Frontal cortex (tissue), 4 donors: Measurements from ENCODE around the gene ANKRD13C. TPM values are rescaled to one million over a fixed set of nuclear protein-coding genes. Genes with fewer than 3 reads are reported as not detected.

Source experiments
- DNase-seq, 2 donors: peaks; one replicate each; pipeline ENCODE4 v3.0.0; 2012; ENCODE audit warnings: low spot score in 2 of 2
- FAIRE-seq: peaks from 2 replicates; lab custom pipeline; 2012; peaks lifted over from hg19 to GRCh38; lab: Jason Lieb, UNC
- total RNA-seq: library from RNA; depleted of rRNA; stranded (reverse); fragments of >200 nt; gene quantifications from one replicate; pipeline ENCODE4 v1.2.3, GENCODE V29; 2014
- donor health status: control.
- donor health status: control.
- donor health status: control.

Gene ANKRD13C
- total RNA-seq, 1 donor from 2014 or later, result 122 TPM

- no peak for FAIRE-seq
- no peak for DNase-seq
Observed at GRCh38 chr1:70314706-70315304, 39.7 kb downstream of the ANKRD13C start.

- no peak for FAIRE-seq
Observed at GRCh38 chr1:70311369-70311768, 43.2 kb downstream of the ANKRD13C start.

GRCh38 chr1:70299472-70299871, 55.0 kb downstream of the ANKRD13C start:
- FAIRE-seq, result no peak
- DNase-seq, result no peak

More at GRCh38 chr1:70311369-70311768, 43.2 kb downstream of the ANKRD13C start:
- no peak for DNase-seq

- no peak for FAIRE-seq
Observed at GRCh38 chr1:70295749-70296148, 58.8 kb downstream of the ANKRD13C start.

GRCh38 chr1:70293186-70293843, 61.2 kb downstream of the ANKRD13C start:
- no peak for FAIRE-seq

More at GRCh38 chr1:70295749-70296148, 58.8 kb downstream of the ANKRD13C start:
- DNase-seq, result no peak

GRCh38 chr1:70290218-70290617, 64.3 kb downstream of the ANKRD13C start:
- FAIRE-seq (no peak), DNase-seq (no peak)

More at GRCh38 chr1:70293186-70293843, 61.2 kb downstream of the ANKRD13C start:
- no peak for DNase-seq

- FAIRE-seq, result no peak
Observed at GRCh38 chr1:70288166-70288565, 66.4 kb downstream of the ANKRD13C start.

GRCh38 chr1:70286453-70286852, 68.1 kb downstream of the ANKRD13C start:
- FAIRE-seq, result no peak
- no peak for DNase-seq

More at GRCh38 chr1:70288166-70288565, 66.4 kb downstream of the ANKRD13C start:
- DNase-seq, result no peak

- no peak for DNase-seq
- FAIRE-seq, result no peak
Observed at GRCh38 chr1:70284366-70284765, 70.2 kb downstream of the ANKRD13C start.

GRCh38 chr1:70278710-70279109, 75.8 kb downstream of the ANKRD13C start:
- no peak for FAIRE-seq
- no peak for DNase-seq

GRCh38 chr1:70277875-70278274, 76.6 kb downstream of the ANKRD13C start:
- DNase-seq (no peak), FAIRE-seq (no peak)

GRCh38 chr1:70265946-70266345, 88.6 kb downstream of the ANKRD13C start:
- FAIRE-seq, result no peak

GRCh38 chr1:70264839-70265238, 89.7 kb downstream of the ANKRD13C start:
- FAIRE-seq, result no peak
- DNase-seq, result no peak

More at GRCh38 chr1:70265946-70266345, 88.6 kb downstream of the ANKRD13C start:
- DNase-seq, result no peak

GRCh38 chr1:70256664-70257063, 97.9 kb downstream of the ANKRD13C start:
- no peak for FAIRE-seq
- DNase-seq, result no peak

- FAIRE-seq (no peak), DNase-seq (no peak)
Observed at GRCh38 chr1:70248729-70249128, 105.8 kb downstream of the ANKRD13C start.

GRCh38 chr1:70247768-70248167, 106.8 kb downstream of the ANKRD13C start:
- no peak for DNase-seq
- no peak for FAIRE-seq

GRCh38 chr1:70247122-70247521, 107.4 kb downstream of the ANKRD13C start:
- no peak for FAIRE-seq
- no peak for DNase-seq

GRCh38 chr1:70239940-70240339, 114.6 kb downstream of the ANKRD13C start:
- DNase-seq (no peak), FAIRE-seq (no peak)

GRCh38 chr1:70234733-70235132, 119.8 kb downstream of the ANKRD13C start:
- FAIRE-seq, result peak; percentile 13
- DNase-seq, result no peak

GRCh38 chr1:70231475-70231874, 123.0 kb downstream of the ANKRD13C start:
- DNase-seq (no peak), FAIRE-seq (no peak)

GRCh38 chr1:70228670-70229069, 125.9 kb downstream of the ANKRD13C start:
- DNase-seq, result no peak
- FAIRE-seq, result no peak
